Lung (tissue), 12 donors: ENCODE data around the gene RREB1. TPM values are rescaled to one million over a fixed set of nuclear protein-coding genes. Genes with fewer than 3 reads are reported as not detected.

Source experiments
- ATAC-seq: fragments of 200-7000 bp; cut with Tn5 transposase; one replicate; pipeline ENCODE4 v1.9.1; 2020; ENCODE audit warnings: moderate number of reproducible peaks; ENCODE audit not compliant: insufficient read depth, low FRiP score
- DNase-seq, 3 donors: peaks; one replicate each; pipeline ENCODE4 v3.0.0-alpha.2; 2013 to 2017
- H3K27ac ChIP-seq, 2 donors: one replicate each; pipeline ENCODE4 v1.5.1; 2013; ENCODE audit warnings: mild to moderate bottlenecking in 2 of 2, moderate library complexity in 2 of 2, control low read depth in 1 of 2, inconsistent platforms in 1 of 2, low read depth in 1 of 2, low read length in 1 of 2
- H3K27me3 ChIP-seq, 3 donors: one replicate each; pipeline ENCODE4 v1.5.1; 2013; ENCODE audit warnings: low read length in 2 of 3; ENCODE audit not compliant: control insufficient read depth in 3 of 3, insufficient read depth in 3 of 3
- H3K36me3 ChIP-seq, 4 donors: one replicate each; pipeline ENCODE4 v1.5.1; 2013; ENCODE audit warnings: low read length in 4 of 4, mild to moderate bottlenecking in 1 of 4, moderate library complexity in 1 of 4; ENCODE audit not compliant: control insufficient read depth in 4 of 4, insufficient read depth in 4 of 4
- H3K4me1 ChIP-seq, 5 donors: one replicate each; pipeline ENCODE4 v1.5.1; 2013; ENCODE audit warnings: low read length in 5 of 5, mild to moderate bottlenecking in 2 of 5, moderate library complexity in 1 of 5; ENCODE audit not compliant: control insufficient read depth in 5 of 5, insufficient read depth in 5 of 5
- H3K4me3 ChIP-seq: one replicate; pipeline ENCODE4 v1.5.1; 2013; ENCODE audit warnings: mild to moderate bottlenecking, control low read depth, moderate library complexity
- H3K9ac ChIP-seq, 2 donors: one replicate each; pipeline ENCODE4 v1.5.1; 2013; ENCODE audit warnings: low read length in 2 of 2, control low read depth in 1 of 2; ENCODE audit not compliant: insufficient read depth in 1 of 2
- H3K9me3 ChIP-seq, 4 donors: one replicate each; pipeline ENCODE4 v1.5.1; 2013; ENCODE audit warnings: low read length in 3 of 4, mild to moderate bottlenecking in 1 of 4, moderate library complexity in 1 of 4; ENCODE audit not compliant: control insufficient read depth in 4 of 4, insufficient read depth in 3 of 4
- WGBS, 2 donors: extraction: QIAGEN DNeasy Blood & Tissue Kit; methylation state at CpG; one replicate each; pipeline ENCODE4 v1.1.7; 2013; 5-methylcytosine and 5-hydroxymethylcytosine counted together
- polyA plus RNA-seq, 2 donors: library from polyadenylated mRNA; stranded (reverse); fragments of 200-250 nt; gene quantifications; one replicate each; pipeline ENCODE4 v1.2.1, GENCODE V29; 2013
- total RNA-seq, 2 donors: library from RNA; depleted of rRNA in 1 of 2; stranded (reverse); fragments of >200 nt in 1 of 2; gene quantifications; one replicate each; pipeline ENCODE4 v1.2.1, GENCODE V29; 2014 to 2021
- TF ChIP-seq, protein P1 (sequence below): IDR thresholded peaks from 2 replicates; pipeline ENCODE4 v1.5.1; 2012; ENCODE audit warnings: mild to moderate bottlenecking; ENCODE audit errors: control extremely low read depth, extremely low read depth
- donor health status: control.
- donor health status: control.
- donor health status: Bipolar disorder and iron deficiency.
- donor health status: healthy.
- donor health status: DM: yes; HTN: yes; CAD: no.

Gene RREB1
- total and polyA plus RNA-seq, 4 donors, result 8.9 to 54.7 (median 31.1) TPM

DNA sequence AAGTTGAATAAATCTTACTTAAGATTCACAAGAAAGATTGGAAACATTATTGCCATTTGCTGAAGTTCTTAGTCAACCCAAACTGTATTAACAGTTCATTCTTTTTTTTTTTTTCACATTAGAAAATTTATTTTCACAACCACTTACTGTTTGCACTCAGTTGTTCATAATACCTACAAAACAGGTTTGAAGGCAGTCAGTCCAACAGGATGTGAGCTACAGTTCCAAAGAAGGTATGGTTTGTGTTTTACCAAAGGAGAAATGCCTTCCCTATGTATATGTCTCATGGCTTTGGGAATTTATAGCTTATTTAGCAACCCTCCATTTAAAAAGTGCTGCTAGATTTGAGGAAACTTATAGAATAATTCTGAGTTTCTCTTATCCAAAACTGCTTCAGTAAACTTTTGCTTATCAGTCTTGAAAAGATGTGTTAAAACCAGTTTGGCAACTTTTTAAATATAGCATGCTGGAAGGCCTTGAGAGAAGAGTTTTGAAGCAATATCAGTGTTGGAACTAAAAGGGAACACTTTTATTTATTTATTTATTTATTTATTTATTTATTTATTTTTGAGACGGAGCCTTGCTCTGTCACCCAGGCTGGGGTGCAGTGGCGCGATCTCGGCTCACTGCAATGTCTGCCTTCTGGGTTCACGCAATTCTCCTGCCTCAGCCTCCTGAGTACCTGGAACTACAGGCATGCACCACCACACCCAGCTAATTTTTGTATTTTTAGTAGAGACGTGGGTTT is 46.8 kb upstream of the RREB1 start:
- DNase-seq, result peak in 2 of 3 donors; percentile 46 to 65
- Histone ChIP-seq H3K27ac (peak overlapping the region in 1 of 2 donors; percentile 60), H3K27me3 (no peaks in the 10 kb centered on the region), H3K36me3 (no peaks in the 10 kb centered on the region), H3K9me3 (no peaks in the 10 kb centered on the region), H3K4me1 (peaks cover 0 to 2% (median 0%) of the 10 kb centered on the region in 5 donors), H3K9ac (no peak overlapping the region), H3K4me3 (no peak overlapping the region)
- no peak for ATAC-seq
- TF ChIP-seq, protein P1, sequence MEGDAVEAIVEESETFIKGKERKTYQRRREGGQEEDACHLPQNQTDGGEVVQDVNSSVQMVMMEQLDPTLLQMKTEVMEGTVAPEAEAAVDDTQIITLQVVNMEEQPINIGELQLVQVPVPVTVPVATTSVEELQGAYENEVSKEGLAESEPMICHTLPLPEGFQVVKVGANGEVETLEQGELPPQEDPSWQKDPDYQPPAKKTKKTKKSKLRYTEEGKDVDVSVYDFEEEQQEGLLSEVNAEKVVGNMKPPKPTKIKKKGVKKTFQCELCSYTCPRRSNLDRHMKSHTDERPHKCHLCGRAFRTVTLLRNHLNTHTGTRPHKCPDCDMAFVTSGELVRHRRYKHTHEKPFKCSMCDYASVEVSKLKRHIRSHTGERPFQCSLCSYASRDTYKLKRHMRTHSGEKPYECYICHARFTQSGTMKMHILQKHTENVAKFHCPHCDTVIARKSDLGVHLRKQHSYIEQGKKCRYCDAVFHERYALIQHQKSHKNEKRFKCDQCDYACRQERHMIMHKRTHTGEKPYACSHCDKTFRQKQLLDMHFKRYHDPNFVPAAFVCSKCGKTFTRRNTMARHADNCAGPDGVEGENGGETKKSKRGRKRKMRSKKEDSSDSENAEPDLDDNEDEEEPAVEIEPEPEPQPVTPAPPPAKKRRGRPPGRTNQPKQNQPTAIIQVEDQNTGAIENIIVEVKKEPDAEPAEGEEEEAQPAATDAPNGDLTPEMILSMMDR, result no peak
- WGBS, 2 donors, result 73 to 87% methylated on average over 6 of the region's 6 CpGs

DNA sequence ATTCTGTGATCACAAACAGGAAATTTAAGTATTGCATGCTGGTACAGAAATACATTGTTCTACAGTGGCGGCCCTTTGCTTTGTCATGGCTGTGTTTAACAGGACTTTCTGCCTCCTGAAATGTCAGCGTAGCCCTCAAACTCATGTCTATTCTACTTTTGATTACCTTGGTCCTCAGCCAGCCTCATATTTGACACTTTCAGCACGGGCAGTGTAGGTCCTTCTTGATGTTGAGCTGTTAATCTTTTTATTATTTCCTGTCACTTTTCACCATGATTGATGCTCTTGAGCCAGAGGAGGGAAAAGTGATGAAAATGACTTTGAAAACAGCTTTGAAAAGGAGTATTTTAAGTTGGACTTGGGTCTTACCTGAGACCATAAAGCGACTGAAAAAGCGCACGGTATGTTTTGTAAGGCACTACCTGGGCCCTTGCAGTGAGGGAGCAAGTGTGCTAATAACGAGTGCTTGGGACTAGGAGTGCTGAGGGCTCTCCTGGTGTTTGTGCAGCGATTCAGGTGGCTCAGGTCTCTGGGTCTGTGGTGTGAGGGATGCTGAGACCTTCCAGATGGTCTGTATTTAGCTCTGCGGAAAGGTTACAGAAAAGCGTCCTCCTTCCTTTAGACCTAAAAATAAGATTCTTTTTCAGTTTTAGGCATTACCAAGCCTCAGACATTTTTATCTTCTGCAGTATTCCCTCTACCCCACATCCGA is 45.2 kb upstream of the RREB1 start:
- H3K36me3 ChIP-seq, result no peaks in the 10 kb centered on the region
- H3K27me3 ChIP-seq, result no peaks in the 10 kb centered on the region
- TF ChIP-seq, protein P1, result no peak
- H3K9me3 ChIP-seq, result no peaks in the 10 kb centered on the region
- peak overlapping the region in 1 of 2 donors; percentile 64 for H3K27ac ChIP-seq
- WGBS, 2 donors, result 56 to 60% methylated on average over 11 of the region's 11 CpGs
- no peak overlapping the region for H3K4me3 ChIP-seq
- no peaks in the 10 kb centered on the region for H3K4me1 ChIP-seq
- DNase-seq, result peak; percentile 40 to 72 (median 48)
- no peak for ATAC-seq
- no peak overlapping the region for H3K9ac ChIP-seq

DNA sequence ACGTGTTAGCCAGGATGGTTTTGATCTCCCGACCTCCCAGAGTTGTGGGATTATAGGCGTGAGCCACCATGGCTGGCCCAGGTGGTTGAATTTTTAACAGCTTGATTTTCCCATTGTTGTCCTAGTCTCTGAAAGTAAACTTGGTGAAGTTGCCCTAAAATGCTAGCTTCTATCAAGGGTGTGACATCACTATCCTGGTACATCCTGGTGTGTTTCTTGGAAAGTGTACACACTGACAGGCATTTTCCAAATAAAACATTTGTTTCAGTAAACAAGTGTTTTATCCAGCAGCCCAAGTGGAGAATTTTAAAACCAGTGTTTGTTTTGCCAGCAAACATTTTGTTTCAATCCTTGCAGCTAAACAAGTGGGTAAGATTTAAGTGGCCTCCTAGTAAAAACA is 40.5 kb upstream of the RREB1 start:
- no peak for DNase-seq
- WGBS, 2 donors, result 87 to 88% methylated on average over 3 of the region's 3 CpGs
- H3K9me3 ChIP-seq, result no peaks in the 10 kb centered on the region
- TF ChIP-seq, protein P1, result no peak
- H3K27me3 ChIP-seq, result no peaks in the 10 kb centered on the region
- no peaks in the 10 kb centered on the region for H3K4me1 ChIP-seq
- H3K27ac ChIP-seq, result no peak overlapping the region
- no peak overlapping the region for H3K4me3 ChIP-seq
- ATAC-seq, result no peak
- H3K9ac ChIP-seq, result no peak overlapping the region
- no peaks in the 10 kb centered on the region for H3K36me3 ChIP-seq
